Renal cortical epithelial cell (primary cell): ENCODE results near the gene DNTTIP2. TPM values are rescaled to one million over a fixed set of nuclear protein-coding genes. Genes with fewer than 3 reads are reported as not detected.
A peak's percentile ranks its signal among the peaks of the same experiment; 100 is the strongest.
"Not testable (repeated sequence)": the region's sequence is repeated elsewhere in the genome, so short reads cannot be mapped to it uniquely, and the experiment has no call there.

Experiments
- DNase-seq: peaks from one replicate; pipeline ENCODE4 v3.0.0-alpha.2; 2011; ENCODE audit warnings: low read depth
- total RNA-seq: library from RNA; depleted of rRNA; stranded (reverse); fragments of >200 nt; gene quantifications from 2 replicates; pipeline ENCODE4 v1.2.3, GENCODE V29; 2014

DNTTIP2 gene
- total RNA-seq, 1 donor from 2014 or later: 51.7 TPM

DNA sequence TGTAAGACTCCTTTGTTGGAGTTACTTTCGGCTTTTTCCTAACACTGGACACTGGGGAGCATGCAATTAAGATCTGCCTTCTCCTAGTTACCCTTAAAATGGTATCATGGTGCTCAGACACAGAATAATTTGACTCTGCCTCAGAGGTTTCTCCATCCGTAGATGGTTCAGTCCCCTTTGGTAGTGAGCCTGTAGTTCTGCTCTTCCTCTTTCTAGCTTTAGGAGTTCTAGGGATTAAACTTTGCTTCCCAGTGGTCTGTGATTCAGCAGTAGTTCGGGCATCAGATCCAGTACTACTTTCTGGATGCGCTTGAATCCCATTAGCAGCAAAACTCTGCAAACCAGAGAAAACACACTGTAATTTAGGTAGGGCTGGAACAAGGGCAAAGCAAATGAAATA is 1.5 kb downstream of the DNTTIP2 start:
- DNase-seq: no peak

- DNase-seq: no peak
These were observed 2.8 kb downstream of the DNTTIP2 start for GRCh38 chr1:93876244-93876643.

GRCh38 chr1:93874025-93874651 is 4.9 kb downstream of the DNTTIP2 start:
- peak; percentile 30 for DNase-seq

DNA sequence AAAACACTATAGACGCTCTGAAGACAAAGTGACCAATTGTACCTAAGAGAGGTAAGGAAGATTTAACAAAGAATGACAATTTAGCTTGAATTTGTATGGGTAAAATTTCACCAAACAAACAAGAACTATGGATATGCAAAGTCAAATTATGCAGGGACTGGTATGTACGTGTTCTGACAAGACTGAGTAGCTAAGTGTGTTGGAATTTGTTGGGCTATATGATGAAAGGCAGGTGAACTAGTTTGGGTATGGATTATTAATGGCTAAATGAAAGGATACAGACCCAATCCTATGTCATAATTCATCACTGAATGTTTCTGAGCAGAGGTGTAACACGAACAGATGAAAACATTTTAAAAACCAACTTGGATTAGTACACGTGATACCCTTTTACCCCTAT is 7.6 kb downstream of the DNTTIP2 start:
- no peak for DNase-seq

DNA sequence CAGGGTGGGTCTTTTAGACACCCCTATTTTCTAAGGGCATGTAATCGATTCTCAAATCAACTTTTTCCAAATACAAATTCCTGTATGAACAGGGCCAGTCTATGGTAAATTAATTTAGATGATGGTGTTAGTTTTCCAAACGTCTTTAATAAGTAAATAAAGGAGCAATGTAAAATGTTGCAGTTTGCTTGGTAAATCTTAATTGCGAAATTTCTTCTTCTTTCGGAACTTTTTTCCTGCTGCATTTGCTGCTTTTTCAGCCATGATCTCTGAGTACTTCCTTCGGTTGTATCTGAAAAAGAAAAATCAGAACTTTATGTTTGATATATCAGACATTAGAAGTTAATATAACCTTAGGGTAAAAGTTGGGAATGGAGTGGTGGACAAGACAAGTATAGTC is 9.4 kb downstream of the DNTTIP2 start:
- no peak for DNase-seq

DNA sequence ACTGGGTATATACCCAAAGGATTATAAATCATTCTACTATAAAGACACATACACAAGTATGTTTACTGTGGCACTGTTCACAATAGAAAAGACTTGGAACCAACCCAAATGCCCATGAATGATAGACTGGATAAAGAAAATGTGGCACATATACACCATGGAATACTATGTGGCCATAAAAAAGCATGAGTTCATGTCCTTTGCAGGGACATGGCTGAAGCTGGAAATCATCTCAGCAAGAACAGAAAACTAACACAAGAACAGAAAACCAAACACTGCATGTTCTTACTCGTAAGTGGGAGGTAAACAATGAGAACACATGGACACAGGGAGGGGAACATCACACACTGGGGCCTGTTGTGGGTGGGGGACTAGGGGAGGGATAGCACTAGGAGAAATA is 10.5 kb downstream of the DNTTIP2 start:
- DNase-seq: not testable (repeated sequence)

- DNase-seq: no peak
These were observed 13.8 kb downstream of the DNTTIP2 start for GRCh38 chr1:93865253-93865652.

GRCh38 chr1:93864175-93864574 is 14.8 kb downstream of the DNTTIP2 start:
- no peak for DNase-seq

DNA sequence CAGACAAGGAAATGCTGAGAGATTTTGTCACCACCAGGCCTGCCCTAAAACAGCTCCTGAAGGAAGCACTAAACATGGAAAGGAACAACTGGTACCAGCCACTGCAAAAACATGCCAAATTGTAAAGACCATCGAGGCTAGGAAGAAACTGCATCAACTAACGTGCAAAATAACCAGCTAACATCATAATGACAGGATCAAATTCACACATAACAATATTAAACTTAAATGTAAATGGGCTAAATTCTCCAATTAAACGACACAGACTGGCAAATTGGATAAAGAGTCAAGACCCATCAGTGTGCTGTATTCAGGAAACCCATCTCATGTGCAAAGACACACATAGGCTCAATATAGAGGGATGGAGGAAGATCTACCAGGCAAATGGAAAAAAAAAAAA is 21.4 kb downstream of the DNTTIP2 start:
- DNase-seq: not testable (repeated sequence)

GRCh38 chr1:93855983-93856382 is 23.0 kb downstream of the DNTTIP2 start:
- not testable (repeated sequence) for DNase-seq

- no peak for DNase-seq
These were observed 25.1 kb downstream of the DNTTIP2 start for GRCh38 chr1:93853940-93854339.

DNA sequence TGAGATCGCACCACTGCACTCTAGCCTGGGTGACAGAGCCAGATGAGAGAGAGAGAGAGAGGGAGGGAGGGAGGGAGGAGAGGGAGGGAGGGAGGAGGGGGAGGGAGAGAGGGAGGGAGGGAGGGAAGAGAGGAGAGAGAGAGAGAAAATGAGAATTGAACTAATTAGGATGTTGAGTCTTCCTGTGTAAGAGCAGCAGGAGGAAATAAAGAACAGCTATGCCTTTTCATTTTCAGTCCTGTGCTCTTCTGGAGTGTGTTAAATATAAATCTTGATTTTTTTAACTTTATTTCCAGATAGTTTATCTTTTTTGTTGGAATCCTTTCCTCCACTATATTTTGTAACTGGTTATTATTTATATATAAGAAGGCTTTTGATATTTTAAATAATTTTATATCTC is 27.1 kb downstream of the DNTTIP2 start:
- no peak for DNase-seq

DNA sequence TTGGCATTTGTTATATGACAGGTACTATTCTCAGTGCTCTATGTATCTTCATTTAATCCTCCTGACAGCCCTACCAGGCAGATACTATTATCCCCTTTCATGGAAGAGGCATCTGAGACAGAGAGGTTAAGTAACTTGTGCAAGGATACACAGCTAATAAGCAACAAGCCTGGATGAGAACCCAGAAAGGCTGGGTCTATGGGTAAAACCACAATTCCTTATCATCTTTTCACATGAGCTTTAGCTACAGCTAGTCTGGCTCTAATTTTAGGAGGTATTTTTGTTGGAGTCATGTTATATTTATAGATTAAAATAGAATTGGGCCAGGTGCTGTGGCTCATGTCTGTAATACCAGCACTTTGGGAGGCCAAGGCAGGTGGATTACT is 27.7 kb downstream of the DNTTIP2 start:
- no peak for DNase-seq

- DNase-seq: peak; percentile 52
These were observed 28.2 kb downstream of the DNTTIP2 start for GRCh38 chr1:93850687-93851326.

DNA sequence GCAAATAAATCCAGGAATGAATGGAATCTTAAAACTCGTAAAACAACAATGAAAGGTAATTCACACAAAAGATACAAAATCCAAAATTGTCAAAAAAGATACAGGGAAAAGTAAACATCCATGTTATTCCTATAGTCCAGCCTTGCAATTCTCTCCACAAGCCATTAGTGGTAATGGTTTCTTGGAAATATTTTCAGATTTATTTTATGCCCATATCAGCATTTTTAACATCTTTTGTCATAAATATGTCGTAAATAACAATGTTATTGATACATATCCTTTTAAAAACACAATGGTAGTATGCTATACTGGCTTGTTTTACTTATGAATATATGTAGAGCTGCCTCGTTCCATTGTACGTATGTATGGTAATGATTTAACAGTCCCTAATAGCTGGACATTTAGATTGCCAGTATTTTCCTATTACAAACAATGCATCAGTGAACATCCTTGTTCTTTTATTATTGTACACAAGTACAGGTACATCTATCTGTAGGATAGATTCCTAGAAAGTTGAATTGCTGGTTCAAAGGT is 30.6 kb downstream of the DNTTIP2 start:
- DNase-seq: no peak

GRCh38 chr1:93847811-93848288 is 31.2 kb downstream of the DNTTIP2 start:
- DNase-seq: peak; percentile 40

- DNase-seq: peak; percentile 81
These were observed 31.8 kb downstream of the DNTTIP2 start for GRCh38 chr1:93846992-93847810.

DNA sequence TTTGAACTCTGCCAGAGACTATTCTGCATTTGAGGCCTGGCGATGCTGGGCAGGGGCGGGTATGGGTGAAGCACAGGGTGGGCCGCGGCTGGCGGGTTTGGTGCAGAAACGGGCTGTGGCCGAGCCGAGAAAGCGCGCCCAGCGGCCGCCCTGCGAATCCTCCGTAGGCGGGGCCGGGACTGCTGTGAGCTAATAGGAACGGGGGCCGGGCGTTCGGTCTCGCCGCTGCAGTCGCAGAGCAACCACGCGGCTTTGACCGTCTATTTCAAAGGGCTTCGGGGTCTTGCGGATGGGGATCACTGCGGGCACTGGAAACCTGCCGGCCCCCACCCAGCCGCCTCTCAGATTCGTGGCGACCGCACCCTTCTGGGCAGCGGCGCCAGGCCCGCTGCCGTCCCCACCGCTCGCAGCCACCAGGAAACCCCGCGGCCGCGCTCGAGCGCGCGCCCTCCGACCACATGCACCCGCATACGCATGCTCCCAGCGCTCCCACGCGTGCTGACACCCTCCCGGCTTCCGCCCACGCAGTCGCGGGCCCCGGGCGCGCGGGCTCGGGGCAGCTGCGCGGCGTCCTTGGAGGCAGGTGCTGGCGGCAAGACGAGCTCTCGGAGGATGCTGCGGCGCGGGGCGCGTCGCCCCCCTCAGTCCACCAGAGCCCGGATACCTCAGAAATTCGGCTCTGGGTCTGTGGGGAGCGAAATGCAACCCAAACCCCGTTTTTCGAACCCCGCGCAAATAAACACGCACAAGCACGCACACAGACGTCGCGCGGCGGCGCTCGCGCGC is 32.6 kb downstream of the DNTTIP2 start:
- peak; percentile 49 for DNase-seq

DNA sequence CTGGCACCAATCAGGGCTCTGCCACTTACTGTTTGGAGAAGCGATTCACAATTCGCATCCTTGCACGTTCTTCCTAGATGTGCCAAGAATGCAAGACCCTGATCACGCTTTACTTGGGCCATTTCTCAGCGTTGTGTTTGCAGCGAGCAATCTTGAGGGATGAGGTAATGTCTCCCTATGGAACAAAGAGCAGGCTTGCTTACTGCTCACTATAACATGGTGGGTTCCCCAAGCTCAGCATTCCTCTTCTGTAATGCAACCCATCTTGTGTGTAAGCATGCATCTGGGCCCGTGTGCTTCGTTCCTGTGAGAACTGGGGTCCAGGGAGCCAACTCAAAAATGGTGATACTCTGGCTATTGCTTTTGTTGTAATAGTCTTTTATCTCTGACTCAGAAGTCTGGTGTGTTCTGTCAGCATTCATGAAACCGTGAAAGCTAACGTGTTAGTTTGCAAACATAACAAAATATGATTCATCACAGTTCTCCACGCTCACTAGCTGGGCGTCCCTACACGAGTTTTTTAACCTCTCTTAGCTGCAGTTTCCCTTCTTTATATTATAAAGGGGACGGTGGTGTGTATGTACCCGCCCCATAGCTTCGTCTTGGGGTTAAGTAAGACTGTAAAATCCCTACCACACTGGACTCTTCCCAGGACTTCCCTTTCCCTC is 33.3 kb downstream of the DNTTIP2 start:
- peak; percentile 83 for DNase-seq

GRCh38 chr1:93844262-93845045 is 34.6 kb downstream of the DNTTIP2 start:
- DNase-seq: peak; percentile 84
